ENCODE measurements around the gene LDB2. TPM values are rescaled to one million over a fixed set of nuclear protein-coding genes. Genes with fewer than 3 reads are reported as not detected.

The LDB2 gene
- total RNA-seq, 1 donor from 2014 or later = not detected

- no peaks in the 10 kb centered on the region for H3K27me3 Mint-ChIP-seq
- no peak overlapping the region for H3K27ac Mint-ChIP-seq
- no peak overlapping the region for H3K4me3 Mint-ChIP-seq (ENCODE audit: low read depth)
- H3K36me3 Mint-ChIP-seq (ENCODE audit: insufficient read depth) = no peaks in the 10 kb centered on the region
- no peaks in the 10 kb centered on the region for H3K4me1 Mint-ChIP-seq (ENCODE audit: low read depth)
- no peak for TF ChIP-seq CTCF (IDR thresholded peaks at IDR 0.05; ENCODE audit: unreplicated experiment)
- no peak for DNase-seq (ENCODE audit: low spot score, unreplicated experiment)
- peaks cover 4% of the 10 kb centered on the region for H3K9me3 Mint-ChIP-seq (ENCODE audit: low read depth)
Measured at GRCh38 chr4:16484711-16485110, 413.7 kb downstream of the LDB2 start.

GRCh38 chr4:16483540-16483939 is 414.9 kb downstream of the LDB2 start:
- no peak for TF ChIP-seq CTCF (IDR thresholded peaks at IDR 0.05; ENCODE audit: unreplicated experiment)
- Mint-ChIP-seq H3K27me3 (no peaks in the 10 kb centered on the region), H3K27ac (no peak overlapping the region), H3K36me3 (ENCODE audit: insufficient read depth) (no peaks in the 10 kb centered on the region), H3K4me1 (ENCODE audit: low read depth) (no peaks in the 10 kb centered on the region), H3K4me3 (ENCODE audit: low read depth) (no peak overlapping the region), H3K9me3 (ENCODE audit: low read depth) (peaks cover 4% of the 10 kb centered on the region)
- no peak for DNase-seq (ENCODE audit: low spot score, unreplicated experiment)

GRCh38 chr4:16480011-16480410 is 418.4 kb downstream of the LDB2 start:
- Mint-ChIP-seq H3K4me1 (ENCODE audit: low read depth) (no peaks in the 10 kb centered on the region), H3K9me3 (ENCODE audit: low read depth) (no peaks in the 10 kb centered on the region), H3K4me3 (ENCODE audit: low read depth) (no peak overlapping the region), H3K27ac (no peak overlapping the region), H3K27me3 (no peaks in the 10 kb centered on the region), H3K36me3 (ENCODE audit: insufficient read depth) (no peaks in the 10 kb centered on the region)
- no peak for DNase-seq (ENCODE audit: low spot score, unreplicated experiment)
- no peak for TF ChIP-seq CTCF (IDR thresholded peaks at IDR 0.05; ENCODE audit: unreplicated experiment)

GRCh38 chr4:16472537-16472936 is 425.9 kb downstream of the LDB2 start:
- no peak for DNase-seq (ENCODE audit: low spot score, unreplicated experiment)
- Mint-ChIP-seq H3K9me3 (ENCODE audit: low read depth) (peaks cover 16% of the 10 kb centered on the region), H3K27me3 (no peaks in the 10 kb centered on the region), H3K36me3 (ENCODE audit: insufficient read depth) (peaks cover 2% of the 10 kb centered on the region), H3K27ac (no peak overlapping the region), H3K4me3 (ENCODE audit: low read depth) (no peak overlapping the region), H3K4me1 (ENCODE audit: low read depth) (no peaks in the 10 kb centered on the region)
- no peak for TF ChIP-seq CTCF (IDR thresholded peaks at IDR 0.05; ENCODE audit: unreplicated experiment)

GRCh38 chr4:16467061-16467460 is 431.4 kb downstream of the LDB2 start:
- no peaks in the 10 kb centered on the region for H3K36me3 Mint-ChIP-seq (ENCODE audit: insufficient read depth)
- TF ChIP-seq CTCF (IDR thresholded peaks at IDR 0.05; ENCODE audit: unreplicated experiment) = no peak
- DNase-seq (ENCODE audit: low spot score, unreplicated experiment) = no peak
- no peaks in the 10 kb centered on the region for H3K27me3 Mint-ChIP-seq
- peaks cover 18% of the 10 kb centered on the region for H3K4me1 Mint-ChIP-seq (ENCODE audit: low read depth)
- no peak overlapping the region for H3K27ac Mint-ChIP-seq
- H3K4me3 Mint-ChIP-seq (ENCODE audit: low read depth) = no peak overlapping the region
- H3K9me3 Mint-ChIP-seq (ENCODE audit: low read depth) = no peaks in the 10 kb centered on the region

Data from progenitor cell of endocrine pancreas (in vitro differentiated cells).